OCI-LY3 (cell line): Measurements from ENCODE around the gene PRKCE.

ENCODE experiments used
- CTCF ChIP-seq: fragments of 200-600, 300-600 bp; sonication (generic); IDR thresholded peaks from 2 replicates; pipeline ENCODE4 v1.5.1; 2014; ENCODE audit warnings: antibody characterized with exemption, low read length, low read depth
- EZH2phosphoT487 ChIP-seq: fragments of 200-600 bp; shearing (Covaris generic); IDR thresholded peaks from 2 replicates; pipeline ENCODE4 v1.6.1; 2018; ENCODE audit warnings: antibody characterized with exemption, mixed run types, low read depth

GRCh38 chr2:45687964-45688363 lies 36.5 kb downstream of the PRKCE start:
- no peak for TF ChIP-seq CTCF
- TF ChIP-seq EZH2phosphoT487: no peak
